ENCODE measurements around the gene GIMAP5. TPM values are rescaled to one million over a fixed set of nuclear protein-coding genes. Genes with fewer than 3 reads are reported as not detected.

The GIMAP5 gene
- total and polyA plus RNA-seq, 2 experiments from 2014 or later: not detected

- H3K36me3 ChIP-seq (ENCODE audit: low read depth): no peaks in the 10 kb centered on the region
- no peak overlapping the region for H3K4me2 ChIP-seq (ENCODE audit: unreplicated experiment)
- TF ChIP-seq EZH2 (IDR thresholded peaks at IDR 0.05; ENCODE audit: insufficient read depth, poor library complexity, severe bottlenecking): no peak
- no peak for TF ChIP-seq EZH2phosphoT487 (IDR thresholded peaks at IDR 0.05; ENCODE audit: insufficient read depth, low read depth)
- DNase-seq: no peak
- no peaks in the 10 kb centered on the region for H3K9me2 ChIP-seq (ENCODE audit: insufficient read depth)
- no peak overlapping the region for H3K27ac ChIP-seq
- 26 to 31% methylated on average over 5 of the region's 5 CpGs for WGBS, 2 experiments (ENCODE audit: low coverage in 1 of 2, low lambda C conversion rate in 2 of 2, missing lambda C conversion rate in 2 of 2)
- H3F3A ChIP-seq (ENCODE audit: insufficient read depth): no peaks in the 10 kb centered on the region
- H3K4me1 ChIP-seq (ENCODE audit: insufficient read depth): no peaks in the 10 kb centered on the region
- no peaks in the 10 kb centered on the region for H3K9me3 ChIP-seq (ENCODE audit: low read depth)
- no peak overlapping the region for H2AFZ ChIP-seq
- no peaks in the 10 kb centered on the region for H3K79me2 ChIP-seq (ENCODE audit: insufficient read depth)
- H3K9ac ChIP-seq: no peak overlapping the region
- H4K20me1 ChIP-seq (ENCODE audit: insufficient read depth): no peaks in the 10 kb centered on the region
- no peak overlapping the region for H3K4me3 ChIP-seq
- no peaks in the 10 kb centered on the region for H3K27me3 ChIP-seq (replicated peaks; ENCODE audit: insufficient read depth)
- in situ Hi-C loops (cut with MboI): no loop called here
Measured at GRCh38 chr7:150745086-150745485, 7.9 kb downstream of the GIMAP5 start.

GRCh38 chr7:150745876-150746275, 8.7 kb downstream of the GIMAP5 start:
- H3K4me1 ChIP-seq (ENCODE audit: insufficient read depth): no peaks in the 10 kb centered on the region
- DNase-seq: no peak
- no peak overlapping the region for H3K4me2 ChIP-seq (ENCODE audit: unreplicated experiment)
- H3K27me3 ChIP-seq (replicated peaks; ENCODE audit: insufficient read depth): no peaks in the 10 kb centered on the region
- H3K79me2 ChIP-seq (ENCODE audit: insufficient read depth): no peaks in the 10 kb centered on the region
- H3K9me2 ChIP-seq (ENCODE audit: insufficient read depth): no peaks in the 10 kb centered on the region
- no peak overlapping the region for H3K9ac ChIP-seq
- no peaks in the 10 kb centered on the region for H3K9me3 ChIP-seq (ENCODE audit: low read depth)
- WGBS, 2 experiments (ENCODE audit: low coverage in 1 of 2, low lambda C conversion rate in 2 of 2, missing lambda C conversion rate in 2 of 2): 11 to 15% methylated on average over 3 of the region's 3 CpGs
- no peaks in the 10 kb centered on the region for H3F3A ChIP-seq (ENCODE audit: insufficient read depth)
- in situ Hi-C loops (cut with MboI): no loop called here
- H3K27ac ChIP-seq: no peak overlapping the region
- H3K36me3 ChIP-seq (ENCODE audit: low read depth): no peaks in the 10 kb centered on the region
- H2AFZ ChIP-seq: no peak overlapping the region
- H4K20me1 ChIP-seq (ENCODE audit: insufficient read depth): no peaks in the 10 kb centered on the region
- no peak overlapping the region for H3K4me3 ChIP-seq
- no peak for TF ChIP-seq EZH2phosphoT487 (IDR thresholded peaks at IDR 0.05; ENCODE audit: insufficient read depth, low read depth)
- TF ChIP-seq EZH2 (IDR thresholded peaks at IDR 0.05; ENCODE audit: insufficient read depth, poor library complexity, severe bottlenecking): no peak

GRCh38 chr7:150746921-150747320, 9.7 kb downstream of the GIMAP5 start:
- H2AFZ ChIP-seq: no peak overlapping the region
- no peak overlapping the region for H3K9ac ChIP-seq
- no peaks in the 10 kb centered on the region for H3K4me1 ChIP-seq (ENCODE audit: insufficient read depth)
- in situ Hi-C loops (cut with MboI): no loop called here
- whole genome bisulfite sequencing, 2 experiments (ENCODE audit: low coverage in 1 of 2, low lambda C conversion rate in 2 of 2, missing lambda C conversion rate in 2 of 2): 65 to 72% methylated on average over 6 of the region's 6 CpGs
- no peak for DNase-seq
- H3K9me2 ChIP-seq (ENCODE audit: insufficient read depth): no peaks in the 10 kb centered on the region
- no peak overlapping the region for H3K4me2 ChIP-seq (ENCODE audit: unreplicated experiment)
- H4K20me1 ChIP-seq (ENCODE audit: insufficient read depth): no peaks in the 10 kb centered on the region
- no peak overlapping the region for H3K27ac ChIP-seq
- H3K36me3 ChIP-seq (ENCODE audit: low read depth): no peaks in the 10 kb centered on the region
- H3K4me3 ChIP-seq: no peak overlapping the region
- TF ChIP-seq EZH2 (IDR thresholded peaks at IDR 0.05; ENCODE audit: insufficient read depth, poor library complexity, severe bottlenecking): no peak
- H3K27me3 ChIP-seq (replicated peaks; ENCODE audit: insufficient read depth): no peaks in the 10 kb centered on the region
- no peaks in the 10 kb centered on the region for H3K79me2 ChIP-seq (ENCODE audit: insufficient read depth)
- H3K9me3 ChIP-seq (ENCODE audit: low read depth): no peaks in the 10 kb centered on the region
- H3F3A ChIP-seq (ENCODE audit: insufficient read depth): no peaks in the 10 kb centered on the region

GRCh38 chr7:150748376-150748775, 11.2 kb downstream of the GIMAP5 start:
- H2AFZ ChIP-seq: no peak overlapping the region
- no peak overlapping the region for H3K4me3 ChIP-seq
- H3K9me2 ChIP-seq (ENCODE audit: insufficient read depth): no peaks in the 10 kb centered on the region
- in situ Hi-C loops (cut with MboI): no loop called here
- WGBS, 2 experiments (ENCODE audit: low coverage in 1 of 2, low lambda C conversion rate in 2 of 2, missing lambda C conversion rate in 2 of 2): 7 to 9% methylated on average over 4 of the region's 4 CpGs
- TF ChIP-seq EZH2phosphoT487 (IDR thresholded peaks at IDR 0.05; ENCODE audit: insufficient read depth, low read depth): no peak
- no peak for TF ChIP-seq EZH2 (IDR thresholded peaks at IDR 0.05; ENCODE audit: insufficient read depth, poor library complexity, severe bottlenecking)
- H3K27me3 ChIP-seq (replicated peaks; ENCODE audit: insufficient read depth): no peaks in the 10 kb centered on the region
- no peaks in the 10 kb centered on the region for H3F3A ChIP-seq (ENCODE audit: insufficient read depth)
- no peaks in the 10 kb centered on the region for H3K9me3 ChIP-seq (ENCODE audit: low read depth)
- H4K20me1 ChIP-seq (ENCODE audit: insufficient read depth): no peaks in the 10 kb centered on the region
- no peaks in the 10 kb centered on the region for H3K4me1 ChIP-seq (ENCODE audit: insufficient read depth)
- H3K79me2 ChIP-seq (ENCODE audit: insufficient read depth): no peaks in the 10 kb centered on the region
- no peaks in the 10 kb centered on the region for H3K36me3 ChIP-seq (ENCODE audit: low read depth)
- DNase-seq: no peak
- no peak overlapping the region for H3K27ac ChIP-seq
- no peak overlapping the region for H3K4me2 ChIP-seq (ENCODE audit: unreplicated experiment)
- no peak overlapping the region for H3K9ac ChIP-seq

- TF ChIP-seq EZH2 (IDR thresholded peaks at IDR 0.05; ENCODE audit: insufficient read depth, poor library complexity, severe bottlenecking): no peak
- no peak for TF ChIP-seq EZH2phosphoT487 (IDR thresholded peaks at IDR 0.05; ENCODE audit: insufficient read depth, low read depth)
- DNase-seq: no peak
- H3F3A ChIP-seq (ENCODE audit: insufficient read depth): no peaks in the 10 kb centered on the region
- H3K9me2 ChIP-seq (ENCODE audit: insufficient read depth): no peaks in the 10 kb centered on the region
- no peaks in the 10 kb centered on the region for H4K20me1 ChIP-seq (ENCODE audit: insufficient read depth)
- no peak overlapping the region for H2AFZ ChIP-seq
- no peaks in the 10 kb centered on the region for H3K4me1 ChIP-seq (ENCODE audit: insufficient read depth)
- 0 to 7% methylated on average over 2 of the region's 2 CpGs for WGBS, 2 experiments (ENCODE audit: low coverage in 1 of 2, low lambda C conversion rate in 2 of 2, missing lambda C conversion rate in 2 of 2)
- H3K9ac ChIP-seq: no peak overlapping the region
- H3K36me3 ChIP-seq (ENCODE audit: low read depth): no peaks in the 10 kb centered on the region
- H3K4me2 ChIP-seq (ENCODE audit: unreplicated experiment): no peak overlapping the region
- H3K27ac ChIP-seq: no peak overlapping the region
- H3K27me3 ChIP-seq (replicated peaks; ENCODE audit: insufficient read depth): no peaks in the 10 kb centered on the region
- no peaks in the 10 kb centered on the region for H3K9me3 ChIP-seq (ENCODE audit: low read depth)
- no peaks in the 10 kb centered on the region for H3K79me2 ChIP-seq (ENCODE audit: insufficient read depth)
- no peak overlapping the region for H3K4me3 ChIP-seq
- in situ Hi-C loops (cut with MboI): no loop called here
Measured at GRCh38 chr7:150751702-150752101, 14.5 kb downstream of the GIMAP5 start.

Data from GM23248 (cell line).